BE2C (cell line): ENCODE results near the gene CD93.

Experiments
- DNase-seq: peaks from one replicate; pipeline ENCODE4 v3.0.0-alpha.2; 2020
- H3K27me3 ChIP-seq: fragments of 250-450 bp; sonication (Bioruptor Pico); 2 replicates; pipeline ENCODE4 v1.5.1; 2020; ENCODE audit warnings: mild to moderate bottlenecking
- H3K36me3 ChIP-seq: fragments of 250-450 bp; sonication (Bioruptor Pico); 2 replicates; pipeline ENCODE4 v1.5.1; 2020; ENCODE audit warnings: mild to moderate bottlenecking
- H3K4me1 ChIP-seq: fragments of 250-450 bp; sonication (Bioruptor Pico); 2 replicates; pipeline ENCODE4 v1.5.1; 2020
- H3K4me3 ChIP-seq: 2 replicates; pipeline ENCODE4 v1.5.1; 2011; ENCODE audit warnings: low read depth, low read length
- H3K9me3 ChIP-seq: fragments of 250-450 bp; sonication (Bioruptor Pico); 2 replicates; pipeline ENCODE4 v1.5.1; 2020
- CTCF ChIP-seq: IDR thresholded peaks from 2 replicates; pipeline ENCODE4 v1.5.1; 2012; ENCODE audit warnings: mild to moderate bottlenecking, low read depth, low read length

CD93 gene

GRCh38 chr20:23097636-23098580 is 11.8 kb upstream of the CD93 start:
- no peak for TF ChIP-seq CTCF
- DNase-seq: no peak
- no peaks in the 10 kb centered on the region for H3K4me1 ChIP-seq
- no peak overlapping the region for H3K4me3 ChIP-seq
- H3K27me3 ChIP-seq: no peaks in the 10 kb centered on the region
- no peaks in the 10 kb centered on the region for H3K36me3 ChIP-seq
- H3K9me3 ChIP-seq: no peaks in the 10 kb centered on the region

- H3K27me3 ChIP-seq: no peaks in the 10 kb centered on the region
- TF ChIP-seq CTCF: no peak
- no peaks in the 10 kb centered on the region for H3K36me3 ChIP-seq
- no peaks in the 10 kb centered on the region for H3K4me1 ChIP-seq
- H3K4me3 ChIP-seq: no peak overlapping the region
- DNase-seq: no peak
- H3K9me3 ChIP-seq: no peaks in the 10 kb centered on the region
Measured at GRCh38 chr20:23096986-23097520, 10.9 kb upstream of the CD93 start.

- no peak for DNase-seq
- TF ChIP-seq CTCF: no peak
- no peaks in the 10 kb centered on the region for H3K27me3 ChIP-seq
- H3K9me3 ChIP-seq: no peaks in the 10 kb centered on the region
- no peaks in the 10 kb centered on the region for H3K4me1 ChIP-seq
- H3K4me3 ChIP-seq: no peak overlapping the region
- H3K36me3 ChIP-seq: no peaks in the 10 kb centered on the region
Measured at GRCh38 chr20:23096097-23096496, 10.0 kb upstream of the CD93 start.

- no peak for TF ChIP-seq CTCF
Measured at GRCh38 chr20:23095499-23095898, 9.4 kb upstream of the CD93 start.

GRCh38 chr20:23094927-23095326 is 8.8 kb upstream of the CD93 start:
- Histone ChIP-seq H3K27me3 (no peaks in the 10 kb centered on the region), H3K9me3 (no peaks in the 10 kb centered on the region), H3K36me3 (no peaks in the 10 kb centered on the region), H3K4me1 (no peaks in the 10 kb centered on the region), H3K4me3 (no peak overlapping the region)
- no peak for TF ChIP-seq CTCF
- DNase-seq: no peak

More at GRCh38 chr20:23095499-23095898, 9.4 kb upstream of the CD93 start:
- H3K4me1 ChIP-seq: no peaks in the 10 kb centered on the region
- no peak overlapping the region for H3K4me3 ChIP-seq
- DNase-seq: no peak
- no peaks in the 10 kb centered on the region for H3K9me3 ChIP-seq
- no peaks in the 10 kb centered on the region for H3K36me3 ChIP-seq
- H3K27me3 ChIP-seq: no peaks in the 10 kb centered on the region
